GM21381 (cell line): ENCODE measurements around the gene GALNT16.
"Not testable (repeated sequence)": the region's sequence is repeated elsewhere in the genome, so short reads cannot be mapped to it uniquely, and the experiment has no call there.

Experiments
- ATAC-seq: cut with Tn5 transposase; IDR thresholded peaks from one replicate; pipeline ENCODE4 v1.9.1; 2021; ENCODE audit warnings: mild to moderate bottlenecking, moderate library complexity; ENCODE audit not compliant: unreplicated experiment

GALNT16 gene

GRCh38 chr14:69259527-69260189 lies at the start of gene GALNT16:
Gene GALNT16, plus strand, starts transcription at chr14:69260158. Its CDS starts 133 bp downstream, at chr14:69260291.
- ATAC-seq = no peak

GRCh38 chr14:69214393-69214792 lies 45.6 kb upstream of the GALNT16 start:
- ATAC-seq = no peak

GRCh38 chr14:69217663-69218062 lies 42.3 kb upstream of the GALNT16 start:
- ATAC-seq = not testable (repeated sequence)

- ATAC-seq = no peak
Observed at GRCh38 chr14:69224946-69225345, 35.0 kb upstream of the GALNT16 start.

GRCh38 chr14:69226178-69226577 lies 33.8 kb upstream of the GALNT16 start:
- no peak for ATAC-seq

- ATAC-seq = no peak
Observed at GRCh38 chr14:69226736-69227135, 33.2 kb upstream of the GALNT16 start.

- ATAC-seq = no peak
Observed at GRCh38 chr14:69231486-69231885, 28.5 kb upstream of the GALNT16 start.

- no peak for ATAC-seq
Observed at GRCh38 chr14:69232388-69232787, 27.6 kb upstream of the GALNT16 start.

- ATAC-seq = no peak
Observed at GRCh38 chr14:69234106-69234505, 25.9 kb upstream of the GALNT16 start.

- no peak for ATAC-seq
Observed at GRCh38 chr14:69235708-69236107, 24.2 kb upstream of the GALNT16 start.

- ATAC-seq = no peak
Observed at GRCh38 chr14:69237142-69237541, 22.8 kb upstream of the GALNT16 start.

GRCh38 chr14:69237584-69237983 lies 22.4 kb upstream of the GALNT16 start:
- ATAC-seq = no peak

- ATAC-seq = no peak
Observed at GRCh38 chr14:69238883-69239282, 21.1 kb upstream of the GALNT16 start.

GRCh38 chr14:69240527-69241173 lies 19.3 kb upstream of the GALNT16 start:
- no peak for ATAC-seq

- no peak for ATAC-seq
Observed at GRCh38 chr14:69241577-69241976, 18.4 kb upstream of the GALNT16 start.

GRCh38 chr14:69242311-69243224 lies 17.4 kb upstream of the GALNT16 start:
- ATAC-seq = no peak

GRCh38 chr14:69244946-69245345 lies 15.0 kb upstream of the GALNT16 start:
- no peak for ATAC-seq

GRCh38 chr14:69246331-69246730 lies 13.6 kb upstream of the GALNT16 start:
- no peak for ATAC-seq

- no peak for ATAC-seq
Observed at GRCh38 chr14:69247676-69248440, 12.1 kb upstream of the GALNT16 start.

GRCh38 chr14:69249603-69250002 lies 10.4 kb upstream of the GALNT16 start:
- ATAC-seq = no peak

- ATAC-seq = no peak
Observed at GRCh38 chr14:69252851-69253250, 7.1 kb upstream of the GALNT16 start.
